ENCODE results near the gene ZBTB20.

Gene ZBTB20

GRCh38 chr3:114660808-114661207 lies 486.3 kb downstream of the ZBTB20 start:
- DNase-seq = no peak

- DNase-seq = peak; percentile 84
These were observed 487.0 kb downstream of the ZBTB20 start for GRCh38 chr3:114660124-114660523.

- DNase-seq = no peak
These were observed 487.7 kb downstream of the ZBTB20 start for GRCh38 chr3:114659109-114660061.

- no peak for DNase-seq
These were observed 495.5 kb downstream of the ZBTB20 start for GRCh38 chr3:114651555-114651954.

- DNase-seq = no peak
These were observed 496.3 kb downstream of the ZBTB20 start for GRCh38 chr3:114650808-114651207.

GRCh38 chr3:114649331-114649730 lies 497.8 kb downstream of the ZBTB20 start:
- no peak for DNase-seq

GRCh38 chr3:114646526-114646925 lies 500.6 kb downstream of the ZBTB20 start:
- no peak for DNase-seq

- no peak for DNase-seq
These were observed 501.7 kb downstream of the ZBTB20 start for GRCh38 chr3:114645392-114645791.

- no peak for DNase-seq
These were observed 502.7 kb downstream of the ZBTB20 start for GRCh38 chr3:114644367-114644766.

GRCh38 chr3:114642951-114643741 lies 503.9 kb downstream of the ZBTB20 start:
- no peak for DNase-seq

GRCh38 chr3:114640126-114640525 lies 507.0 kb downstream of the ZBTB20 start:
- DNase-seq = no peak

GRCh38 chr3:114639171-114639570 lies 507.9 kb downstream of the ZBTB20 start:
- no peak for DNase-seq

- no peak for DNase-seq
These were observed 511.2 kb downstream of the ZBTB20 start for GRCh38 chr3:114635878-114636277.

GRCh38 chr3:114634635-114635034 lies 512.5 kb downstream of the ZBTB20 start:
- DNase-seq = no peak

- no peak for DNase-seq
These were observed 514.2 kb downstream of the ZBTB20 start for GRCh38 chr3:114632757-114633424.

GRCh38 chr3:114627770-114628169 lies 519.3 kb downstream of the ZBTB20 start:
- DNase-seq = no peak

GRCh38 chr3:114626751-114627150 lies 520.3 kb downstream of the ZBTB20 start:
- no peak for DNase-seq

- peak; percentile 82 for DNase-seq
These were observed 522.4 kb downstream of the ZBTB20 start for GRCh38 chr3:114624571-114625181.

- no peak for DNase-seq
These were observed 523.0 kb downstream of the ZBTB20 start for GRCh38 chr3:114624047-114624445.

GRCh38 chr3:114623420-114624046 lies 523.6 kb downstream of the ZBTB20 start:
- no peak for DNase-seq

GRCh38 chr3:114622001-114622400 lies 525.1 kb downstream of the ZBTB20 start:
- DNase-seq = no peak

- DNase-seq = no peak
These were observed 527.3 kb downstream of the ZBTB20 start for GRCh38 chr3:114619771-114620170.
